K562 (cell line): ENCODE measurements around the gene CSKMT.
"Not testable (repeated sequence)": the region's sequence is repeated elsewhere in the genome, so short reads cannot be mapped to it uniquely, and the experiment has no call there.

ENCODE experiments used
- HDAC2 ChIP-seq: fragments of 450-650 bp; IDR thresholded peaks from 2 replicates; pipeline ENCODE4 v1.6.1; 2016; ENCODE audit warnings: mild to moderate bottlenecking
- HNRNPH1 ChIP-seq: fragments of 200-400 bp; formaldehyde crosslinking; optimal IDR thresholded peaks from 2 replicates; pipeline ENCODE3; 2017; ENCODE audit warnings: low read depth, mild to moderate bottlenecking, low read length, moderate library complexity
- HNRNPLL ChIP-seq: fragments of 200-400 bp; formaldehyde crosslinking; IDR thresholded peaks from 2 replicates; pipeline ENCODE4 v1.6.1; 2017; ENCODE audit warnings: low read length, low read depth, mild to moderate bottlenecking; ENCODE audit not compliant: poor library complexity, severe bottlenecking
- JUN ChIP-seq, 2 experiments: sonication (generic) in 1 of 2; formaldehyde crosslinking in 1 of 2; IDR thresholded peaks; 2 replicates each; pipeline versions ENCODE4 v1.6.1 to v1.8.0; 2012 to 2022; ENCODE audit warnings: borderline replicate concordance in 2 of 2, mild to moderate bottlenecking in 2 of 2, improper control_type of control experiment in 1 of 2, low read depth in 1 of 2, low read length in 1 of 2, missing genetic modification reagents in 1 of 2
- TF ChIP-seq, protein P1 (sequence below), 3 experiments: IDR thresholded peaks in 2 of 3; conservative IDR thresholded peaks in 1 of 3; 2 replicates each; pipeline ENCODE4 v1.5.1; 2011 to 2012; ENCODE audit warnings: low read length in 3 of 3, mild to moderate bottlenecking in 3 of 3, control low read depth in 2 of 3, improper control_type of control experiment in 1 of 3, inconsistent platforms in 1 of 3, low read depth in 1 of 3, mixed read lengths in 1 of 3, moderate library complexity in 1 of 3; ENCODE audit not compliant: insufficient read depth in 2 of 3
- TF ChIP-seq, protein P2 (sequence below): sonication (generic); formaldehyde crosslinking; IDR thresholded peaks from 2 replicates; pipeline ENCODE4 v1.8.1; 2023; ENCODE audit warnings: mild to moderate bottlenecking, missing genetic modification reagents
- TF ChIP-seq, protein P3 (sequence below), 2 experiments: fragments of 450-650 bp in 1 of 2; sonication (generic) in 1 of 2; formaldehyde crosslinking in 1 of 2; IDR thresholded peaks in 1 of 2; conservative IDR thresholded peaks in 1 of 2; 2 replicates each; pipeline versions ENCODE4 v1.6.1 to v1.8.1; 2016 to 2023; ENCODE audit warnings: mild to moderate bottlenecking in 2 of 2, moderate library complexity in 2 of 2, inconsistent platforms in 1 of 2, missing genetic modification reagents in 1 of 2
- TF ChIP-seq, protein P4 (sequence below): IDR thresholded peaks from 2 replicates; pipeline ENCODE4 v1.6.1; 2016; ENCODE audit warnings: missing genetic modification characterization, missing compliant biosample characterization
- TF ChIP-seq, protein P5 (sequence below): fragments of 450-650 bp; formaldehyde crosslinking; IDR thresholded peaks from 2 replicates; pipeline ENCODE4 v1.4.0; 2020; ENCODE audit warnings: mild to moderate bottlenecking, moderate library complexity

DNA sequence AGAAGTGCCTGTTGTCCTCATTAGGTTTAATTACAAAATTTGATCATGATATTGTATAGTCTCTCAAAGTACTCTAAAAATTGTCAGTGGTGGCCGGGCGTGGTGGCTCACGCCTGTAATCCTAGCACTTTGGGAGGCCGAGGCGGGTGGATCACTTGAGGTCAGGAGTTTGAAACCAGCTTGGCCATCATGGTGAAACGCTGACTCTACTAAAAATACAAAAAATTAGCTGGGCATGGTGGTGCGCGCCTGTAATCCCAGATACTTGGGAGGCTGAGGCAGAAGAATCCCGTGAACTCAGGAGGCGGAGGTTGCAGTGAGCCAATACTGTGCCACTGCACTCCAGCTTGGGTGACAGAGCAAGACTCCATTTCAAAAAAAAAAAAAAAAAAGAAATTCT lies 10.3 kb downstream of the CSKMT start:
- TF ChIP-seq HNRNPLL; HNRNPH1; JUN (IDR thresholded peaks at IDR 0.05; ENCODE audit: borderline replicate concordance, low read depth, low read length); JUN (CRISPR knock-in tag; IDR thresholded peaks at IDR 0.05; ENCODE audit: borderline replicate concordance); HDAC2: not testable (repeated sequence)
- TF ChIP-seq, protein P1, sequence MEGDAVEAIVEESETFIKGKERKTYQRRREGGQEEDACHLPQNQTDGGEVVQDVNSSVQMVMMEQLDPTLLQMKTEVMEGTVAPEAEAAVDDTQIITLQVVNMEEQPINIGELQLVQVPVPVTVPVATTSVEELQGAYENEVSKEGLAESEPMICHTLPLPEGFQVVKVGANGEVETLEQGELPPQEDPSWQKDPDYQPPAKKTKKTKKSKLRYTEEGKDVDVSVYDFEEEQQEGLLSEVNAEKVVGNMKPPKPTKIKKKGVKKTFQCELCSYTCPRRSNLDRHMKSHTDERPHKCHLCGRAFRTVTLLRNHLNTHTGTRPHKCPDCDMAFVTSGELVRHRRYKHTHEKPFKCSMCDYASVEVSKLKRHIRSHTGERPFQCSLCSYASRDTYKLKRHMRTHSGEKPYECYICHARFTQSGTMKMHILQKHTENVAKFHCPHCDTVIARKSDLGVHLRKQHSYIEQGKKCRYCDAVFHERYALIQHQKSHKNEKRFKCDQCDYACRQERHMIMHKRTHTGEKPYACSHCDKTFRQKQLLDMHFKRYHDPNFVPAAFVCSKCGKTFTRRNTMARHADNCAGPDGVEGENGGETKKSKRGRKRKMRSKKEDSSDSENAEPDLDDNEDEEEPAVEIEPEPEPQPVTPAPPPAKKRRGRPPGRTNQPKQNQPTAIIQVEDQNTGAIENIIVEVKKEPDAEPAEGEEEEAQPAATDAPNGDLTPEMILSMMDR (IDR thresholded peaks at IDR 0.05 in 2 of 3, conservative IDR thresholded peaks at IDR 0.05 in 1 of 3; ENCODE audit: insufficient read depth in 2 of 3, low read depth in 1 of 3, low read length in 3 of 3) = not testable (repeated sequence)
- TF ChIP-seq, protein P2, sequence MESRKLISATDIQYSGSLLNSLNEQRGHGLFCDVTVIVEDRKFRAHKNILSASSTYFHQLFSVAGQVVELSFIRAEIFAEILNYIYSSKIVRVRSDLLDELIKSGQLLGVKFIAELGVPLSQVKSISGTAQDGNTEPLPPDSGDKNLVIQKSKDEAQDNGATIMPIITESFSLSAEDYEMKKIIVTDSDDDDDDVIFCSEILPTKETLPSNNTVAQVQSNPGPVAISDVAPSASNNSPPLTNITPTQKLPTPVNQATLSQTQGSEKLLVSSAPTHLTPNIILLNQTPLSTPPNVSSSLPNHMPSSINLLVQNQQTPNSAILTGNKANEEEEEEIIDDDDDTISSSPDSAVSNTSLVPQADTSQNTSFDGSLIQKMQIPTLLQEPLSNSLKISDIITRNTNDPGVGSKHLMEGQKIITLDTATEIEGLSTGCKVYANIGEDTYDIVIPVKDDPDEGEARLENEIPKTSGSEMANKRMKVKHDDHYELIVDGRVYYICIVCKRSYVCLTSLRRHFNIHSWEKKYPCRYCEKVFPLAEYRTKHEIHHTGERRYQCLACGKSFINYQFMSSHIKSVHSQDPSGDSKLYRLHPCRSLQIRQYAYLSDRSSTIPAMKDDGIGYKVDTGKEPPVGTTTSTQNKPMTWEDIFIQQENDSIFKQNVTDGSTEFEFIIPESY (CRISPR knock-in tag) = not testable (repeated sequence)
- TF ChIP-seq, protein P3, sequence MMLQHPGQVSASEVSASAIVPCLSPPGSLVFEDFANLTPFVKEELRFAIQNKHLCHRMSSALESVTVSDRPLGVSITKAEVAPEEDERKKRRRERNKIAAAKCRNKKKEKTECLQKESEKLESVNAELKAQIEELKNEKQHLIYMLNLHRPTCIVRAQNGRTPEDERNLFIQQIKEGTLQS (IDR thresholded peaks at IDR 0.05) = not testable (repeated sequence)
- TF ChIP-seq, protein P3 (CRISPR knock-in tag; conservative IDR thresholded peaks at IDR 0.05) = not testable (repeated sequence)
- TF ChIP-seq, protein P4, sequence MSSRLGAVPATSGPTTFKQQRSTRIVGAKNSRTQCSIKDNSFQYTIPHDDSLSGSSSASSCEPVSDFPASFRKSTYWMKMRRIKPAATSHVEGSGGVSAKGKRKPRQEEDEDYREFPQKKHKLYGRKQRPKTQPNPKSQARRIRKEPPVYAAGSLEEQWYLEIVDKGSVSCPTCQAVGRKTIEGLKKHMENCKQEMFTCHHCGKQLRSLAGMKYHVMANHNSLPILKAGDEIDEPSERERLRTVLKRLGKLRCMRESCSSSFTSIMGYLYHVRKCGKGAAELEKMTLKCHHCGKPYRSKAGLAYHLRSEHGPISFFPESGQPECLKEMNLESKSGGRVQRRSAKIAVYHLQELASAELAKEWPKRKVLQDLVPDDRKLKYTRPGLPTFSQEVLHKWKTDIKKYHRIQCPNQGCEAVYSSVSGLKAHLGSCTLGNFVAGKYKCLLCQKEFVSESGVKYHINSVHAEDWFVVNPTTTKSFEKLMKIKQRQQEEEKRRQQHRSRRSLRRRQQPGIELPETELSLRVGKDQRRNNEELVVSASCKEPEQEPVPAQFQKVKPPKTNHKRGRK (tag) = not testable (repeated sequence)
- TF ChIP-seq, protein P5, sequence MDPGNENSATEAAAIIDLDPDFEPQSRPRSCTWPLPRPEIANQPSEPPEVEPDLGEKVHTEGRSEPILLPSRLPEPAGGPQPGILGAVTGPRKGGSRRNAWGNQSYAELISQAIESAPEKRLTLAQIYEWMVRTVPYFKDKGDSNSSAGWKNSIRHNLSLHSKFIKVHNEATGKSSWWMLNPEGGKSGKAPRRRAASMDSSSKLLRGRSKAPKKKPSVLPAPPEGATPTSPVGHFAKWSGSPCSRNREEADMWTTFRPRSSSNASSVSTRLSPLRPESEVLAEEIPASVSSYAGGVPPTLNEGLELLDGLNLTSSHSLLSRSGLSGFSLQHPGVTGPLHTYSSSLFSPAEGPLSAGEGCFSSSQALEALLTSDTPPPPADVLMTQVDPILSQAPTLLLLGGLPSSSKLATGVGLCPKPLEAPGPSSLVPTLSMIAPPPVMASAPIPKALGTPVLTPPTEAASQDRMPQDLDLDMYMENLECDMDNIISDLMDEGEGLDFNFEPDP (CRISPR knock-in tag) = not testable (repeated sequence)
